Middle frontal gyrus (tissue), 1 donor: ENCODE results near the gene ADIPOR2.

Experiments used
- DNase-seq: peaks from one replicate; pipeline ENCODE4 v3.0.0-alpha.2; 2015; ENCODE audit warnings: low spot score; ENCODE audit errors: extremely low spot score

Gene ADIPOR2

GRCh38 chr12:1690578-1691122, at the start of gene ADIPOR2:
Gene ADIPOR2 (plus strand): TSS chr12:1691070. CDS start chr12:1754344, 63,274 bp downstream.
- peak; percentile 87 for DNase-seq

- DNase-seq, result no peak
These were observed 48.4 kb upstream of the ADIPOR2 start for GRCh38 chr12:1642513-1642912.

- DNase-seq, result no peak
These were observed 47.8 kb upstream of the ADIPOR2 start for GRCh38 chr12:1643043-1643442.

GRCh38 chr12:1643905-1644533, 46.9 kb upstream of the ADIPOR2 start:
- DNase-seq, result no peak

- DNase-seq, result peak; percentile 86
These were observed 46.1 kb upstream of the ADIPOR2 start for GRCh38 chr12:1644534-1645438.

- no peak for DNase-seq
These were observed 45.1 kb upstream of the ADIPOR2 start for GRCh38 chr12:1645819-1646218.

- no peak for DNase-seq
These were observed 44.1 kb upstream of the ADIPOR2 start for GRCh38 chr12:1646569-1647284.

GRCh38 chr12:1647285-1647669, 43.6 kb upstream of the ADIPOR2 start:
- DNase-seq, result no peak

- no peak for DNase-seq
These were observed 40.5 kb upstream of the ADIPOR2 start for GRCh38 chr12:1650260-1650977.

- no peak for DNase-seq
These were observed 39.9 kb upstream of the ADIPOR2 start for GRCh38 chr12:1650978-1651361.

GRCh38 chr12:1651946-1652345, 38.9 kb upstream of the ADIPOR2 start:
- no peak for DNase-seq

- no peak for DNase-seq
These were observed 35.6 kb upstream of the ADIPOR2 start for GRCh38 chr12:1655225-1655788.

GRCh38 chr12:1656902-1657301, 34.0 kb upstream of the ADIPOR2 start:
- DNase-seq, result no peak

- DNase-seq, result no peak
These were observed 33.2 kb upstream of the ADIPOR2 start for GRCh38 chr12:1657688-1658087.

GRCh38 chr12:1660304-1661187, 30.3 kb upstream of the ADIPOR2 start:
- DNase-seq, result no peak

- DNase-seq, result peak; percentile 65
These were observed 29.1 kb upstream of the ADIPOR2 start for GRCh38 chr12:1661553-1662335.

GRCh38 chr12:1662761-1663439, 28.0 kb upstream of the ADIPOR2 start:
- DNase-seq, result no peak

GRCh38 chr12:1663440-1664132, 27.3 kb upstream of the ADIPOR2 start:
- no peak for DNase-seq
